HEK293 (cell line): ENCODE measurements around the gene MTFR1L.

ENCODE experiments used
- CTCF ChIP-seq: fragments of 450-650 bp; formaldehyde crosslinking; IDR thresholded peaks from 2 replicates; pipeline ENCODE4 v1.5.1; 2016; ENCODE audit warnings: missing biosample characterization, missing genetic modification characterization
- GLI4 ChIP-seq: fragments of 450-650 bp; formaldehyde crosslinking; IDR thresholded peaks from 2 replicates; pipeline ENCODE4 v1.5.1; 2016; ENCODE audit warnings: missing biosample characterization, missing genetic modification characterization
- KLF8 ChIP-seq: fragments of 450-650 bp; formaldehyde crosslinking; IDR thresholded peaks from 2 replicates; pipeline ENCODE4 v1.5.1; 2016; ENCODE audit warnings: missing biosample characterization, missing genetic modification characterization
- PRDM1 ChIP-seq: fragments of 450-650 bp; formaldehyde crosslinking; IDR thresholded peaks from 2 replicates; pipeline ENCODE4; 2016; ENCODE audit warnings: missing biosample characterization, missing genetic modification characterization
- SP2 ChIP-seq: fragments of 450-650 bp; formaldehyde crosslinking; IDR thresholded peaks from 2 replicates; pipeline ENCODE4 v1.5.1; 2016; ENCODE audit warnings: missing biosample characterization, missing genetic modification characterization
- TCF7L2 ChIP-seq: IDR thresholded peaks from 2 replicates; pipeline ENCODE4 v1.6.1; 2011; ENCODE audit warnings: low read depth, mild to moderate bottlenecking, inconsistent platforms, low read length, moderate library complexity, borderline replicate concordance
- ZBTB26 ChIP-seq: fragments of 450-650 bp; formaldehyde crosslinking; optimal IDR thresholded peaks from 2 replicates; pipeline ENCODE3; 2016; ENCODE audit warnings: missing biosample characterization, mild to moderate bottlenecking, missing genetic modification characterization
- ZBTB8A ChIP-seq: fragments of 450-650 bp; formaldehyde crosslinking; IDR thresholded peaks from 2 replicates; pipeline ENCODE4 v1.5.1; 2016; ENCODE audit warnings: missing biosample characterization, missing genetic modification characterization
- ZNF311 ChIP-seq: fragments of 450-650 bp; formaldehyde crosslinking; IDR thresholded peaks from 2 replicates; pipeline ENCODE4 v1.5.1; 2017; ENCODE audit warnings: missing biosample characterization, missing genetic modification characterization, borderline replicate concordance
- ZNF624 ChIP-seq: fragments of 450-650 bp; formaldehyde crosslinking; IDR thresholded peaks from 2 replicates; pipeline ENCODE4 v1.5.1; 2017; ENCODE audit warnings: missing biosample characterization, missing genetic modification characterization
- ZNF785 ChIP-seq: fragments of 450-650 bp; formaldehyde crosslinking; IDR thresholded peaks from 2 replicates; pipeline ENCODE4 v1.5.1; 2016; ENCODE audit warnings: missing biosample characterization, missing genetic modification characterization
- ZSCAN16 ChIP-seq: fragments of 450-650 bp; formaldehyde crosslinking; IDR thresholded peaks from 2 replicates; pipeline ENCODE4 v1.5.1; 2016; ENCODE audit warnings: missing biosample characterization, missing genetic modification characterization
- TF ChIP-seq, protein P1 (sequence below): fragments of 450-650 bp; formaldehyde crosslinking; IDR thresholded peaks from 2 replicates; pipeline ENCODE4 v1.5.1; 2016; ENCODE audit warnings: missing biosample characterization, missing genetic modification characterization

DNA sequence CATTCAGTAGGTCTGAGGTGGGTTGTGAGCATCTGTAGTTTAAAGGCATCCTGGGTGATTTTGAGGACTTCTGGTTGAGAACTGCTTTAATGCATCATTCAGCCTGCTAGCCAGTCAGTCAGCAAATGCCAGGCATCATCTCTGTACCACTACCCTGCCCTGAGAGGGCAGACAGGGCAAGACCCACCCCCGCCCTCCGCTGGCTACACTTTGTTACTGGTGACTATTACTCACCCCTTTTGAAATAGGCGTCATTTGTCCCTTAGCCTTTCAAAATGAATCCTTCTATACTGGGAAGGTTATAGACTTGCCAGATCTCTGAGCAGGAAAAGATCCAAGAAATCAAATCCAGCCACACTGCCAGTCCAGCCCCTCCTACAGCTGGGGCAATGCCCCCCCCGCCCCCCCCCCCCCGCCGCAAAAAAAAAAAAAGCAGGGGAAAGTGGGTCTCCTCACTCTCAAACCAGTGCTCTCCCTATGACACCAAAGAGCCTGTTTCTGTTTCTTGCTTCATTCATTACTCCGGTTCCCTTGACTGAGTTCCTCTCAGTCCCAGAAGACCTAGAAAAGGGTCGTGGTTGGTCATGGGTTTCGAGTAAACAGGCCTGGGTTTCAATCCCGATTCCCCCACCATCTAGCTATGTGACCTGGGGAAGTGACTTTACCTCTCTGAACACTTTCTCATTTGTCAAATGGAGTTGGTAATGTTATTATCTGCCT is 15.3 kb upstream of the MTFR1L start:
- TF ChIP-seq ZBTB8A (tag by site-specific recombination) (no peak), ZNF785 (tag by site-specific recombination) (no peak), ZNF624 (tag by site-specific recombination) (no peak), CTCF (tag by site-specific recombination) (no peak), PRDM1 (tag by site-specific recombination) (no peak), GLI4 (tag by site-specific recombination) (no peak), TCF7L2 (no peak), ZSCAN16 (tag by site-specific recombination) (no peak), ZNF311 (no peak), ZBTB26 (tag by site-specific recombination) (no peak), SP2 (tag by site-specific recombination) (no peak), KLF8 (no peak)
- TF ChIP-seq, protein P1, sequence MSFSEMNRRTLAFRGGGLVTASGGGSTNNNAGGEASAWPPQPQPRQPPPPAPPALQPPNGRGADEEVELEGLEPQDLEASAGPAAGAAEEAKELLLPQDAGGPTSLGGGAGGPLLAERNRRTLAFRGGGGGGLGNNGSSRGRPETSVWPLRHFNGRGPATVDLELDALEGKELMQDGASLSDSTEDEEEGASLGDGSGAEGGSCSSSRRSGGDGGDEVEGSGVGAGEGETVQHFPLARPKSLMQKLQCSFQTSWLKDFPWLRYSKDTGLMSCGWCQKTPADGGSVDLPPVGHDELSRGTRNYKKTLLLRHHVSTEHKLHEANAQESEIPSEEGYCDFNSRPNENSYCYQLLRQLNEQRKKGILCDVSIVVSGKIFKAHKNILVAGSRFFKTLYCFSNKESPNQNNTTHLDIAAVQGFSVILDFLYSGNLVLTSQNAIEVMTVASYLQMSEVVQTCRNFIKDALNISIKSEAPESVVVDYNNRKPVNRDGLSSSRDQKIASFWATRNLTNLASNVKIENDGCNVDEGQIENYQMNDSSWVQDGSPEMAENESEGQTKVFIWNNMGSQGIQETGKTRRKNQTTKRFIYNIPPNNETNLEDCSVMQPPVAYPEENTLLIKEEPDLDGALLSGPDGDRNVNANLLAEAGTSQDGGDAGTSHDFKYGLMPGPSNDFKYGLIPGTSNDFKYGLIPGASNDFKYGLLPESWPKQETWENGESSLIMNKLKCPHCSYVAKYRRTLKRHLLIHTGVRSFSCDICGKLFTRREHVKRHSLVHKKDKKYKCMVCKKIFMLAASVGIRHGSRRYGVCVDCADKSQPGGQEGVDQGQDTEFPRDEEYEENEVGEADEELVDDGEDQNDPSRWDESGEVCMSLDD (tag by site-specific recombination): no peak
